Nephron progenitor cell (in vitro differentiated cells): Measurements from ENCODE around the gene ABHD12.

Source experiments
- DNase-seq: peaks from one replicate; pipeline ENCODE4 v3.0.0; 2021
- H3K27ac Mint-ChIP-seq: 2 replicates; pipeline ENCODE4 v1.8.0; 2021; ENCODE audit warnings: mild to moderate bottlenecking, moderate library complexity, mixed read lengths
- H3K27me3 Mint-ChIP-seq: 2 replicates; pipeline ENCODE4 v1.8.0; 2021; ENCODE audit warnings: mild to moderate bottlenecking, low read depth, mixed read lengths; ENCODE audit not compliant: poor library complexity
- H3K36me3 Mint-ChIP-seq: 2 replicates; pipeline ENCODE4 v1.8.0; 2021; ENCODE audit warnings: low read depth, mixed read lengths
- H3K4me1 Mint-ChIP-seq: 2 replicates; pipeline ENCODE4 v1.8.0; 2021; ENCODE audit warnings: mixed read lengths
- H3K4me3 Mint-ChIP-seq: 2 replicates; pipeline ENCODE4 v1.8.0; 2021; ENCODE audit warnings: mild to moderate bottlenecking, moderate library complexity, mixed read lengths
- H3K9me3 Mint-ChIP-seq: 2 replicates; pipeline ENCODE4 v1.8.0; 2021; ENCODE audit warnings: mild to moderate bottlenecking, moderate library complexity, mixed read lengths
- TF ChIP-seq, protein P1 (sequence below): fragments of 200-600 bp; sonication (generic); IDR thresholded peaks from 2 replicates; pipeline ENCODE4 v1.5.0; 2021; ENCODE audit warnings: antibody characterized with exemption

Gene ABHD12

DNA sequence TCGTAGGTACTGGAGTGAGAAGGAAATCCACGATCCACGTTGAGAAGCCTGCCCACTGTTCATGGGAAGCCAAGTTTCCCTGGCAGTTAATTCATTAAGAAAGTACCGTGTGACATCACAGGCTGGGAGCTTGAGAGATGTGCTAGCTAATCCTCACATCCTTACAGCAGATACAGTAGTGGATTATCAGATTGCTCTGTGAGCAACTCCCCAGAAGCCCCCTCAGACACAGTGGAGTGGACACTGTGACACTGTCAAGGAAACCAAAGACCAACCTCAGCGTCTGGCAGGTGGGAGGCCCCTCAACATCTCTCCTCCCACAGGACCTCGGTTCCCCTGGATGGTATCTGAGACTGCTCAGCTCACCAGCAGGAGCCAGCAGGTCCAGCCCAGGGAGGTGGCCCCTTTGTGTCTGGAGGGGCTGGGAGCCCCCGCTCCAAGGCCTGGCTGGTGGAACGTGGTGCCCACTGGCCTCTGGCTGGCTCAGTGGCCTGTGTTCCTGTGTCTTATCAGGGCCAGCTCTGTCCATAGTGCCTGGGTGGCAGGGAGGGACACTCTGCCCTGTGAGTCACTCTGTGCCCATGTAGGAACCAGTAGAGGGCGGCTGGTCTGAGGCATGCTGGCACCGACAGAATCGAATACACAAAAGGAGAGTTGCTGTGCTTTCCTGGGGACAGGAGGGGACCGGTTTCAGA is 135.5 kb downstream of the ABHD12 start:
- H3K9me3 Mint-ChIP-seq: peaks cover 16% of the 10 kb centered on the region
- TF ChIP-seq, protein P1, sequence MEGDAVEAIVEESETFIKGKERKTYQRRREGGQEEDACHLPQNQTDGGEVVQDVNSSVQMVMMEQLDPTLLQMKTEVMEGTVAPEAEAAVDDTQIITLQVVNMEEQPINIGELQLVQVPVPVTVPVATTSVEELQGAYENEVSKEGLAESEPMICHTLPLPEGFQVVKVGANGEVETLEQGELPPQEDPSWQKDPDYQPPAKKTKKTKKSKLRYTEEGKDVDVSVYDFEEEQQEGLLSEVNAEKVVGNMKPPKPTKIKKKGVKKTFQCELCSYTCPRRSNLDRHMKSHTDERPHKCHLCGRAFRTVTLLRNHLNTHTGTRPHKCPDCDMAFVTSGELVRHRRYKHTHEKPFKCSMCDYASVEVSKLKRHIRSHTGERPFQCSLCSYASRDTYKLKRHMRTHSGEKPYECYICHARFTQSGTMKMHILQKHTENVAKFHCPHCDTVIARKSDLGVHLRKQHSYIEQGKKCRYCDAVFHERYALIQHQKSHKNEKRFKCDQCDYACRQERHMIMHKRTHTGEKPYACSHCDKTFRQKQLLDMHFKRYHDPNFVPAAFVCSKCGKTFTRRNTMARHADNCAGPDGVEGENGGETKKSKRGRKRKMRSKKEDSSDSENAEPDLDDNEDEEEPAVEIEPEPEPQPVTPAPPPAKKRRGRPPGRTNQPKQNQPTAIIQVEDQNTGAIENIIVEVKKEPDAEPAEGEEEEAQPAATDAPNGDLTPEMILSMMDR: no peak
- H3K27me3 Mint-ChIP-seq: no peaks in the 10 kb centered on the region
- H3K27ac Mint-ChIP-seq: no peak overlapping the region
- H3K4me3 Mint-ChIP-seq: no peak overlapping the region
- H3K36me3 Mint-ChIP-seq: peaks cover 54% of the 10 kb centered on the region
- H3K4me1 Mint-ChIP-seq: peaks cover 41% of the 10 kb centered on the region
- no peak for DNase-seq

DNA sequence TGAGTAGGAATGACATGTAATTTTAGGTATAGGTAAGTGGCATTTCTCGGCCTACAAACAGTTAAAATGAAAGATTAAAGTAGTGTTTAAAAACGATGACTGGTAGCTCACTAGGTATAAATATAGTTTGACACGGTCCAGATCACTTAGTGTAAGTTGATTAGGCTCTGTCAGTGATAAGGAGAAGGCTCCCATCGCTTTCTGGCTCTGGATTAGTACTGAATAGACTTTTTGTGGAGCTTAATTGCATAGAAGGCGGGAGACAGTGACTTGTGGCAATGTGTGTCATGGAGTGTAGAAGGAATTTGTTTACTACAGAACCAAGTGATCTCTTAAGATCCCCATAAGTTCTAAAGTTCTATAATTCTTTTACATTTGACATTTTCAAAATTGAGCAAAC is 136.1 kb downstream of the ABHD12 start:
- DNase-seq: no peak
- TF ChIP-seq, protein P1: no peak
- Mint-ChIP-seq H3K36me3 (peaks cover 48% of the 10 kb centered on the region), H3K27me3 (no peaks in the 10 kb centered on the region), H3K4me3 (no peak overlapping the region), H3K9me3 (peaks cover 10% of the 10 kb centered on the region), H3K27ac (no peak overlapping the region), H3K4me1 (peaks cover 47% of the 10 kb centered on the region)

DNA sequence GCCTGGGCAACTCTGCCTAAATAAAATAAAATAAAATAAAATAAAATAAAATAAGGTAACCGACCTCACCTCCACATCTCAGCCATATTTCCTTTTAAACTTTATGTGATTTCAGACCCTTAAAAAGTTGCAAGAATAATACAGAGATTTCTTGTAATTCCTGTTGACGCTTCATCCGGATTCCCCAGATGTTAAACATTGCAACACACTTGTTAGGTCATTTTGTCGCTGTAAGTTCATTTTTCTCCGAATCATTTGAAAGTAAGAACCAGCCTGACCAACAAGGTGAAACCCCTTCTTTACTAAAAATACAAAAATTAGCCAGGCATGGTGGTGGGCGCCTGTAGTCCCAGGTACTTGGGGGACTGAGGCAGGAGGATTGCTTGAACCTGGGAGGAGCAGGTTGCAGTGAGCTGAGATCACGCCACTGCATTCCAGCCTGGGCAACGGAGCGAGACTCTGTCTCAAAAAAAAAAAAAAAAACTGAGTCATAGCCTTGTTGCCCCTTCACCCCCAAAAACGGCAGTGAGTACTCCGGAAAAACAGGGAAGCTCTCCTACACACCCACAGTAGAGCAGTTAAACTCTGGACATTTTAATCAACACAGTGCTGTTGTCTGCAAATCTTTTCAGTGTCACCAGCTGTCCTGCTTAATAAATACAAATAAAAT is 136.9 kb downstream of the ABHD12 start:
- no peak for DNase-seq
- Mint-ChIP-seq H3K27ac (peak overlapping the region; percentile 57), H3K27me3 (peaks cover 1% of the 10 kb centered on the region), H3K9me3 (peaks cover 2% of the 10 kb centered on the region), H3K36me3 (peaks cover 40% of the 10 kb centered on the region), H3K4me1 (peaks cover 55% of the 10 kb centered on the region), H3K4me3 (no peak overlapping the region)
- TF ChIP-seq, protein P1: no peak

DNA sequence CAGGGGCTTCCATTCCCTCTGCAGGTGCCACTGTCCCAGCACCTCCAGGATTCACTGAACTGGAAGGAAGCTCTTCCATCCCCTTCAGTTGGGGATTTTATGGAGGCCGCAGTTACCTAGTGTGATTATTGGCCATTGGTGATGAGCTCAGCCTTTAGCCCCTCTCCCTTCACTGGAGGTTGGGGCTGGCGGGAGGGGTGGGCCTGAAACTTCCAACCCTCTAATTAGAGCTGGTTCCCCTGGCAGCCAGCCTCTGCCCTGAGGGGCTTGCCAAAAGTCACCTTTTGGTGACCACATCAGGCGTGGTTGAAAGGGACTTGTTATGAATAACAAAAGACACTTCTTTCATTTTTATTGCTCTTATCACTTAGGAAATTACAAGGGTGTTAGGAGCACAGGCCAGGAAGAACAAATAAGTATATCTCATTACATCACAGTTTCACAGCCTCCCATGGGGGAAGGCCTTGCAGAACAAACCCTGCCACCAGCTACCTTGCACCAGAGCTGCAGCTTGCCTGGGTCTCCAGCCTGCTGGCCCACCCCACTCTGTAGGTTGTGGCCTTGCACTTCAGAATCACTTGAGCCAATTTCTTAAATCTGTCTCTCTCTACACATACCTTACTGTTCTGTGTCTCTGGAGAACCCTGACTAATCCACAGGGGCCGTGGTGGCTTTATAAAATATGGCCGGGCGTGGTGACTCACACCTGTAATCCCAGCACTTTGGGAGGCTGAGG is 137.8 kb downstream of the ABHD12 start:
- peaks cover 2% of the 10 kb centered on the region for H3K27me3 Mint-ChIP-seq
- peaks cover 57% of the 10 kb centered on the region for H3K4me1 Mint-ChIP-seq
- H3K36me3 Mint-ChIP-seq: peaks cover 31% of the 10 kb centered on the region
- no peak overlapping the region for H3K27ac Mint-ChIP-seq
- H3K4me3 Mint-ChIP-seq: no peak overlapping the region
- no peak for DNase-seq
- H3K9me3 Mint-ChIP-seq: no peaks in the 10 kb centered on the region
- TF ChIP-seq, protein P1: no peak

DNA sequence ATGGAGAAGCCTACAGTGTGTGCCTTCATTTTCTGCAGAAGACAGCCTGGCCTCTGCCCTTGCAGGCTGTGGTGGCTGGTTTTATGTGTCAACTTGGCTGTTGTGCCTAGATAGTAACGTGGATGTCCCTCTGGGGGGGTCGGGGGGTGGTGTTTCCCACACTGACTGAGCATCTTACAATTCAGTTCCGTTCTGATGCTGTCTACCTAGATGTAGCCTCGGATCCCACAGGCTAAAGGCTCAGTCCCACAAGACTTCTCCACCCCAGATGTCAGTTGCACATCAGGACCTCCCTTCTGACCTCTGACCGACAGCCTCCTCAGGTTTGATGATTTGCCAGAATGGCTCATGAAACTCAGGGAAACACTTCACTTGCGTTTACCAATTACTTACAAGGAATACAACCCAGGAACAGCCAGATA is 138.4 kb downstream of the ABHD12 start:
- TF ChIP-seq, protein P1: no peak
- H3K36me3 Mint-ChIP-seq: peaks cover 27% of the 10 kb centered on the region
- H3K4me3 Mint-ChIP-seq: no peak overlapping the region
- H3K9me3 Mint-ChIP-seq: no peaks in the 10 kb centered on the region
- H3K4me1 Mint-ChIP-seq: peaks cover 58% of the 10 kb centered on the region
- H3K27ac Mint-ChIP-seq: no peak overlapping the region
- H3K27me3 Mint-ChIP-seq: peaks cover 2% of the 10 kb centered on the region
- no peak for DNase-seq
